ENCODE measurements around the gene CNN2. TPM values are rescaled to one million over a fixed set of nuclear protein-coding genes. Genes with fewer than 3 reads are reported as not detected.

CNN2 gene
- total RNA-seq, 4 donors from 2014 or later: 69.9 to 122 (median 79.4) TPM

DNA sequence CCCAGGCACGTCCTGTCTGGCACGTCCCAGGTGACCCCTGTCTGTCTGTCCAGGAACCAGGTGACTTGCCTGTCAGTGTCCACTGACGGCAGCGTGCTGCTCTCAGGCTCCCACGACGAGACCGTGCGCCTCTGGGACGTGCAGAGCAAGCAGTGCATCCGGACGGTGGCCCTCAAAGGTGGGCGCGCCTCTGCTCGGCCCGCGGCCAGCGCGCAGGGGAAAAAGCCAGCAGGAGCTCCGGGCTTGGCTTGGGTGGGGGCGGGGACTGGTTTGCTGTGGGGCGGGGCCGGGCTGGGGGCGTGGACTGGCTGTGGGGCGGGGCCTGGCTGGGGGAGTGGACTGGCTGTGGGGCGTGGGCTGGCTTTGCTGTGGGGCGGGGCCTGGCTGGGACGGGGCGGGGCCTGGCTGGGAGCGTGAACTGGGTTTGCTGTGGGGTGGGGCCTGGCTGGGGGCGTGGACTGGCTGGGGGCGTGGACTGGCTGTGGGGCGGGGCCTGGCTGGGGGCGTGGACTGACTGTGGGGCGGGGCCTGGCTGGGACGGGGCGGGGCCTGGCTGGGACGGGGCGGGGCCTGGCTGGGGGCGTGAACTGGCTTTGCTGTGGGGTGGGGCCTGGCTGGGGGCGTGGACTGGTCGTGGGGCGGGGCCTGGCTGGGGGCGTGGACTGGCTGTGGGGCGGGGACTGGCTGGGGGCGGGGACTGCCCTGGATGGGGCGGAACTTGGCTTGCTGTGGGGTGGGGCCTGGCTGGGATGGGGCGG lies 35.1 kb upstream of the CNN2 start:
- H3K27me3 ChIP-seq: peaks cover 0 to 15% of the 10 kb centered on the region in 2 donors
- no peak for DNase-seq (ENCODE audit: low spot score in 2 of 2)
- no peaks in the 10 kb centered on the region for H3K9me3 ChIP-seq
- H3K27ac ChIP-seq: no peak overlapping the region
- H3K4me1 ChIP-seq: peaks cover 0 to 8% (median 5%) of the 10 kb centered on the region in 4 donors
- TF ChIP-seq EP300 (IDR thresholded peaks at IDR 0.05) (no peak), POLR2A (IDR thresholded peaks at IDR 0.05) (no peak)
- TF ChIP-seq, protein P1, sequence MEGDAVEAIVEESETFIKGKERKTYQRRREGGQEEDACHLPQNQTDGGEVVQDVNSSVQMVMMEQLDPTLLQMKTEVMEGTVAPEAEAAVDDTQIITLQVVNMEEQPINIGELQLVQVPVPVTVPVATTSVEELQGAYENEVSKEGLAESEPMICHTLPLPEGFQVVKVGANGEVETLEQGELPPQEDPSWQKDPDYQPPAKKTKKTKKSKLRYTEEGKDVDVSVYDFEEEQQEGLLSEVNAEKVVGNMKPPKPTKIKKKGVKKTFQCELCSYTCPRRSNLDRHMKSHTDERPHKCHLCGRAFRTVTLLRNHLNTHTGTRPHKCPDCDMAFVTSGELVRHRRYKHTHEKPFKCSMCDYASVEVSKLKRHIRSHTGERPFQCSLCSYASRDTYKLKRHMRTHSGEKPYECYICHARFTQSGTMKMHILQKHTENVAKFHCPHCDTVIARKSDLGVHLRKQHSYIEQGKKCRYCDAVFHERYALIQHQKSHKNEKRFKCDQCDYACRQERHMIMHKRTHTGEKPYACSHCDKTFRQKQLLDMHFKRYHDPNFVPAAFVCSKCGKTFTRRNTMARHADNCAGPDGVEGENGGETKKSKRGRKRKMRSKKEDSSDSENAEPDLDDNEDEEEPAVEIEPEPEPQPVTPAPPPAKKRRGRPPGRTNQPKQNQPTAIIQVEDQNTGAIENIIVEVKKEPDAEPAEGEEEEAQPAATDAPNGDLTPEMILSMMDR (IDR thresholded peaks at IDR 0.05): no peak
- peaks cover 0 to 80% (median 0%) of the 10 kb centered on the region in 3 donors for H3K36me3 ChIP-seq
- 94% methylated on average over 7 of the region's 47 CpGs; no CpG with 5 or more reads in 1 of the 2 donors for WGBS, 2 donors
- H3K4me3 ChIP-seq: no peak overlapping the region

DNA sequence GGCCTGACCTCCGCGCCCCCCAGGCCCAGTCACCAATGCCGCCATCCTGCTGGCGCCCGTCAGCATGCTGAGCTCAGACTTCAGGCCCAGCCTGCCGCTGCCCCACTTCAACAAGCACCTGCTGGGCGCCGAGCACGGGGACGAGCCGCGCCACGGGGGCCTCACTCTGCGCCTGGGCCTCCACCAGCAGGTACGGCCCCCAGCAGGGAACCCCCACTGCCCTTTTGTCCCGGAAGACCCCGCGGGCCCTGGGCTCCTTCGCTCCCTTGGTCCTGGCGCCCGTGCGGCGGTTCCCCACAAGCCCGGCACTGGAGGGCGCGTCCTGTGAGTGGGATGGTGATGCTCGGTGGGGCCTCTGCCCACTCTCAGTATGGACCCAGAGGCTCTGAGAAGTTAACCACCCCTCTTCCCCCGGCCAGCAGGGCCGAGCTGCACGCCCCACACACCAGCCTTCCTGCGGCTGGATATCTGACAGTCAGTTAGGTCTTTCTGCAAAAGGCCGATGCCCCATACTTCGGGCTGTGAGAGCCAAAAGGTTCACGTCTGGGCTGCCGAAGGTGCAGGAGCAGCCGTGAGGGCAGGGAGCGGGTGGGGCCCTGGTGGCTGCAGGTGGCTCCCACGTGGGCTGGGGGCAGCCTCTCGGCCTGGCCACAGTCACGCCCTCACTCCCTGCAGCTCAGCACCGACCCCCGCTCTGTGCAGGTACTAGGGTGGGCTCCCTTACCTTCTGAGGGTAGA lies 34.3 kb upstream of the CNN2 start:
- Histone ChIP-seq H3K36me3 (peaks cover 0 to 72% (median 0%) of the 10 kb centered on the region in 3 donors), H3K27ac (no peak overlapping the region), H3K4me3 (no peak overlapping the region), H3K4me1 (peaks cover 0 to 11% (median 7%) of the 10 kb centered on the region in 4 donors), H3K9me3 (no peaks in the 10 kb centered on the region), H3K27me3 (peaks cover 0 to 23% of the 10 kb centered on the region in 2 donors)
- no peak for DNase-seq (ENCODE audit: low spot score in 2 of 2)
- TF ChIP-seq EP300 (IDR thresholded peaks at IDR 0.05) (no peak), POLR2A (IDR thresholded peaks at IDR 0.05) (no peak)
- TF ChIP-seq, protein P1 (IDR thresholded peaks at IDR 0.05): no peak
- WGBS, 2 donors: 90 to 91% methylated on average over 18 to 33 of the region's 42 CpGs

DNA sequence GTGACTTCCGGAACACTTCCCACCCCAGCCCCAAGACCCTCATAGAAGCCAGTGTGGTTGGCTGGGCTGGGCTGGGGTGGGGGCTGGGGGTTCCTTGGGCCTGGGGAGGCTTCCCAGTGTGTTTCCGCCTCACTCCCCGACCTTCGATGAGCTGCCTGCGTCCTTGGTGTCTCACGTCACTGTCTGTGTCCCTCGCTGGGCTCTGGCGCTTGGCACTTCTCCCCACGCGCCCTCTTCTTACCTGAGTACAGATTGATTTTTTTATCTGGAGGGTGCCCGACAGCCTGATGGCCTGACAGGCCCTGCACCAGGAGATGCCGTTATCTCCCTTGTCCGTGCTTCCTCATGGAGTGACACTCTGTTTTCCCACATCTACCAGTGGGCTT lies 33.7 kb upstream of the CNN2 start:
- Histone ChIP-seq H3K27ac (no peak overlapping the region), H3K27me3 (peaks cover 0 to 28% of the 10 kb centered on the region in 2 donors), H3K9me3 (no peaks in the 10 kb centered on the region), H3K4me1 (peaks cover 0 to 11% (median 7%) of the 10 kb centered on the region in 4 donors), H3K4me3 (no peak overlapping the region), H3K36me3 (peaks cover 0 to 67% (median 0%) of the 10 kb centered on the region in 3 donors)
- 92 to 96% methylated on average over 12 to 13 of the region's 13 CpGs for WGBS, 2 donors
- DNase-seq (ENCODE audit: low spot score in 2 of 2): no peak
- TF ChIP-seq EP300 (IDR thresholded peaks at IDR 0.05) (no peak), POLR2A (IDR thresholded peaks at IDR 0.05) (no peak)
- TF ChIP-seq, protein P1 (IDR thresholded peaks at IDR 0.05): no peak

DNA sequence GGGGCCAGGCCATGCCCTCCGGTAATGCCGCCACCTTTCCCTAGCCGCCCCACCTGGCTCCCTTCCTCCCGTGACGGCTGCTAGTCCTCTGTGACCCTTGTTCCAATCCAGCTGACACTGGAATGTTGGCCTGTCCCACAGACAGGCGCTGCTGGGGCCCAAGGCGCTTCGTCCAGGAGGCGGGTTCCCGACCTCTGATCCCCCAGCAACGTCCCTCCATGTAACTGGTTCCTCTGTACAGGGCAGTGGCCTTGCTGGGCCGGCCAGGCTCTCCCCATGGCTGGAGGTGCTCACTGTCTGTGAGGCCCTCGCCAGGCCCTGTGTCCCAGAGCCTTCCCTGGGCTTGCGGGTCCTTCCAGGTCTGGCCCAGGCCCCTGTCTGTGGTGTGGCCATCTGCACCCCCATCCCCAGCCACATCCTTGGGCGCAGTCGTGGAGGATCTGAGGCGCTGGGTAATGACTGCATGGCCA lies 33.0 kb upstream of the CNN2 start:
- Histone ChIP-seq H3K27ac (no peak overlapping the region), H3K9me3 (no peaks in the 10 kb centered on the region), H3K36me3 (peaks cover 0 to 63% (median 0%) of the 10 kb centered on the region in 3 donors), H3K27me3 (peaks cover 0 to 36% of the 10 kb centered on the region in 2 donors), H3K4me3 (no peak overlapping the region), H3K4me1 (peaks cover 0 to 11% (median 7%) of the 10 kb centered on the region in 4 donors)
- no peak for DNase-seq (ENCODE audit: low spot score in 2 of 2)
- 78 to 87% methylated on average over 13 to 17 of the region's 17 CpGs for WGBS, 2 donors
- TF ChIP-seq POLR2A (IDR thresholded peaks at IDR 0.05) (no peak), EP300 (IDR thresholded peaks at IDR 0.05) (no peak)
- TF ChIP-seq, protein P1 (IDR thresholded peaks at IDR 0.05): no peak
